GM23338 (cell line): Measurements from ENCODE around the gene FTO. TPM values are rescaled to one million over a fixed set of nuclear protein-coding genes. Genes with fewer than 3 reads are reported as not detected.

Experiments
- ATAC-seq: fragments of 200-7000 bp; cut with Tn5 transposase; 3 replicates; pipeline ENCODE4 v1.9.1; 2020
- DNase-seq: peaks from one replicate; pipeline ENCODE4 v3.0.0-alpha.2; 2015; ENCODE audit warnings: low spot score
- H2AFZ ChIP-seq: fragments of 200-600 bp; sonication (generic); 2 replicates; pipeline ENCODE4 v1.8.0; 2016; ENCODE audit warnings: antibody characterized with exemption, mild to moderate bottlenecking, moderate library complexity
- H3F3A ChIP-seq: fragments of 200-600 bp; sonication (generic); replicated peaks from 2 replicates; pipeline ENCODE4 v1.8.0; 2017; ENCODE audit warnings: antibody characterized with exemption, mixed run types, low read depth
- H3K27ac ChIP-seq: fragments of 200-600 bp; sonication (generic); 2 replicates; pipeline ENCODE4 v1.6.1; 2016; ENCODE audit warnings: low read depth
- H3K27me3 ChIP-seq: fragments of 200-600 bp; sonication (generic); 2 replicates; pipeline ENCODE4 v1.8.0; 2016; ENCODE audit warnings: mild to moderate bottlenecking, mixed run types, moderate library complexity; ENCODE audit not compliant: insufficient read depth
- H3K36me3 ChIP-seq: fragments of 200-600 bp; sonication (generic); 2 replicates; pipeline ENCODE4 v1.8.0; 2016; ENCODE audit warnings: mild to moderate bottlenecking; ENCODE audit not compliant: insufficient read depth
- H3K4me1 ChIP-seq: fragments of 200-600 bp; sonication (generic); 2 replicates; pipeline ENCODE4 v1.8.0; 2016; ENCODE audit warnings: mild to moderate bottlenecking, moderate library complexity; ENCODE audit not compliant: insufficient read depth
- H3K4me2 ChIP-seq: fragments of 200-600 bp; sonication (generic); 2 replicates; pipeline ENCODE4 v1.7.1; 2017; ENCODE audit warnings: mixed run types
- H3K4me3 ChIP-seq: fragments of 200-600 bp; sonication (generic); 2 replicates; pipeline ENCODE4 v1.6.1; 2016; ENCODE audit warnings: mixed run types
- H3K79me2 ChIP-seq: fragments of 200-600 bp; sonication (generic); replicated peaks from 2 replicates; pipeline ENCODE4 v1.8.0; 2017; ENCODE audit warnings: mild to moderate bottlenecking; ENCODE audit not compliant: insufficient read depth
- H3K9me2 ChIP-seq: fragments of 200-600 bp; sonication (generic); 2 replicates; pipeline ENCODE4 v1.8.0; 2017; ENCODE audit not compliant: insufficient read depth
- H4K20me1 ChIP-seq: fragments of 200-600 bp; sonication (generic); replicated peaks from 2 replicates; pipeline ENCODE4 v1.8.0; 2017; ENCODE audit warnings: mild to moderate bottlenecking; ENCODE audit not compliant: insufficient read depth
- H3K27ac Mint-ChIP-seq: 2 replicates; pipeline ENCODE4 v1.8.0; 2020; ENCODE audit warnings: inconsistent platforms, mild to moderate bottlenecking, moderate library complexity, mixed read lengths
- H3K27me3 Mint-ChIP-seq: 3 replicates; pipeline ENCODE4 v1.8.0; 2022; ENCODE audit warnings: low read depth, mild to moderate bottlenecking, moderate library complexity, mixed read lengths, inconsistent platforms; ENCODE audit not compliant: insufficient read depth, poor library complexity
- H3K36me3 Mint-ChIP-seq: 3 replicates; pipeline ENCODE4 v1.8.0; 2021; ENCODE audit warnings: low read depth, mild to moderate bottlenecking, inconsistent platforms, moderate library complexity, mixed read lengths
- H3K4me1 Mint-ChIP-seq: 3 replicates; pipeline ENCODE4 v1.8.0; 2020; ENCODE audit warnings: mild to moderate bottlenecking, inconsistent platforms, mixed read lengths
- H3K4me3 Mint-ChIP-seq: 3 replicates; pipeline ENCODE4 v1.8.0; 2021; ENCODE audit warnings: moderate library complexity, mild to moderate bottlenecking, inconsistent platforms, mixed read lengths
- H3K9me3 Mint-ChIP-seq: 3 replicates; pipeline ENCODE4 v1.8.0; 2020; ENCODE audit warnings: moderate library complexity, mild to moderate bottlenecking, inconsistent platforms, mixed read lengths
- CTCF ChIP-seq, 2 experiments: fragments of 200-600 bp in 1 of 2; sonication (generic) in 1 of 2; conservative IDR thresholded peaks; 2 replicates each; pipeline versions ENCODE4 v1.5.1 to v1.6.1; 2016 to 2017; ENCODE audit warnings: antibody characterized with exemption in 2 of 2, low read depth in 2 of 2, mild to moderate bottlenecking in 2 of 2, moderate library complexity in 1 of 2
- EZH2 ChIP-seq: fragments of 200-600 bp; sonication (generic); IDR thresholded peaks from one replicate; pipeline ENCODE4 v1.8.0; 2017; ENCODE audit warnings: antibody characterized with exemption, mild to moderate bottlenecking, low read depth; ENCODE audit not compliant: unreplicated experiment
- EZH2phosphoT487 ChIP-seq: fragments of 200-600 bp; sonication (generic); IDR thresholded peaks from one replicate; pipeline ENCODE4 v1.8.1; 2018; ENCODE audit warnings: antibody characterized with exemption; ENCODE audit not compliant: unreplicated experiment
- JUNB ChIP-seq: IDR thresholded peaks from one replicate; pipeline ENCODE4 v1.6.1; 2016; ENCODE audit warnings: antibody characterized with exemption; ENCODE audit not compliant: unreplicated experiment
- NANOG ChIP-seq: IDR thresholded peaks from 2 replicates; pipeline ENCODE4 v1.6.1; 2016; ENCODE audit warnings: antibody characterized with exemption, borderline replicate concordance
- POLR2AphosphoS5 ChIP-seq: IDR thresholded peaks from 2 replicates; pipeline ENCODE4 v1.6.1; 2016; ENCODE audit warnings: antibody characterized with exemption, low read depth
- REST ChIP-seq: IDR thresholded peaks from one replicate; pipeline ENCODE4 v1.6.1; 2018; ENCODE audit warnings: antibody characterized with exemption; ENCODE audit not compliant: unreplicated experiment
- polyA plus RNA-seq: library from polyadenylated mRNA; unstranded; fragments of >200 nt; fragmentation: Nextera tagmentation; extraction: Ambion mirVana; gene quantifications from 2 replicates; pipeline ENCODE4 v1.2.1, GENCODE V29; 2016
- total RNA-seq: library from RNA; depleted of rRNA; stranded (reverse); fragments of >200 nt; shearing (Covaris generic); gene quantifications from 2 replicates; pipeline ENCODE4 v1.2.3, GENCODE V29; 2014
- TF ChIP-seq, protein P1 (sequence below): fragments of 250-450 bp; sonication (Bioruptor Pico); IDR thresholded peaks from 2 replicates; pipeline ENCODE4 v1.5.0; 2020; ENCODE audit warnings: mild to moderate bottlenecking, moderate library complexity

FTO gene
- total and polyA plus RNA-seq, 2 experiments from 2014 or later = 17.7 to 69.6 TPM

DNA sequence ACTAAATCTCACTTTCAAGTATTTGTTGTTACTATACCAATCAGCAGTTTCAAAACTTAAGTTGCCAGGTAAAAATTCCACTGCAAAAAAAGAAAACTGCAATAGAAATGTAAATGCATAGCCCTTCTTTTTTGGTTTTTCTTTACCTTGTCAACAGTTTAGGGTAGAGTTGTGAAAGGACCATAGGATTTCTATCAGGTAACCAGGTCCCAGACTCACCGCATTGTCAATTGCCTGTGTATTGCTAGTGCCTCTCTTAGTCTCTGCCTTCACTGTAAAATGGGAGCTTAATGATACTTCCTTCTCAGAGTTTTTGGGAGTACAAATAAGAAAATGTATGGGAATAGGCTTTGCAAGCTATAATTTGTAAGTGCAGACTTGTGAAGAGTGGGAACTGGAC lies 145.0 kb downstream of the FTO start:
- H4K20me1 ChIP-seq = no peaks in the 10 kb centered on the region
- no peak overlapping the region for H3K4me3 Mint-ChIP-seq
- no peaks in the 10 kb centered on the region for H3K27me3 ChIP-seq
- peaks cover 12% of the 10 kb centered on the region for H3K4me1 Mint-ChIP-seq
- peaks cover 4% of the 10 kb centered on the region; the same call in 2 of the 3 replicates for H3K36me3 Mint-ChIP-seq
- H3K27ac Mint-ChIP-seq = no peak overlapping the region
- no peaks in the 10 kb centered on the region; the same call in 1 of the 2 replicates for H3K36me3 ChIP-seq
- peaks cover 4% of the 10 kb centered on the region for H3K27me3 Mint-ChIP-seq
- TF ChIP-seq EZH2phosphoT487 (no peak), POLR2AphosphoS5 (no peak), NANOG (no peak), EZH2 (no peak), JUNB (no peak), REST (no peak), CTCF (conservative IDR thresholded peaks at IDR 0.05; ENCODE audit: low read depth in 2 of 2) (no peak)
- TF ChIP-seq, protein P1, sequence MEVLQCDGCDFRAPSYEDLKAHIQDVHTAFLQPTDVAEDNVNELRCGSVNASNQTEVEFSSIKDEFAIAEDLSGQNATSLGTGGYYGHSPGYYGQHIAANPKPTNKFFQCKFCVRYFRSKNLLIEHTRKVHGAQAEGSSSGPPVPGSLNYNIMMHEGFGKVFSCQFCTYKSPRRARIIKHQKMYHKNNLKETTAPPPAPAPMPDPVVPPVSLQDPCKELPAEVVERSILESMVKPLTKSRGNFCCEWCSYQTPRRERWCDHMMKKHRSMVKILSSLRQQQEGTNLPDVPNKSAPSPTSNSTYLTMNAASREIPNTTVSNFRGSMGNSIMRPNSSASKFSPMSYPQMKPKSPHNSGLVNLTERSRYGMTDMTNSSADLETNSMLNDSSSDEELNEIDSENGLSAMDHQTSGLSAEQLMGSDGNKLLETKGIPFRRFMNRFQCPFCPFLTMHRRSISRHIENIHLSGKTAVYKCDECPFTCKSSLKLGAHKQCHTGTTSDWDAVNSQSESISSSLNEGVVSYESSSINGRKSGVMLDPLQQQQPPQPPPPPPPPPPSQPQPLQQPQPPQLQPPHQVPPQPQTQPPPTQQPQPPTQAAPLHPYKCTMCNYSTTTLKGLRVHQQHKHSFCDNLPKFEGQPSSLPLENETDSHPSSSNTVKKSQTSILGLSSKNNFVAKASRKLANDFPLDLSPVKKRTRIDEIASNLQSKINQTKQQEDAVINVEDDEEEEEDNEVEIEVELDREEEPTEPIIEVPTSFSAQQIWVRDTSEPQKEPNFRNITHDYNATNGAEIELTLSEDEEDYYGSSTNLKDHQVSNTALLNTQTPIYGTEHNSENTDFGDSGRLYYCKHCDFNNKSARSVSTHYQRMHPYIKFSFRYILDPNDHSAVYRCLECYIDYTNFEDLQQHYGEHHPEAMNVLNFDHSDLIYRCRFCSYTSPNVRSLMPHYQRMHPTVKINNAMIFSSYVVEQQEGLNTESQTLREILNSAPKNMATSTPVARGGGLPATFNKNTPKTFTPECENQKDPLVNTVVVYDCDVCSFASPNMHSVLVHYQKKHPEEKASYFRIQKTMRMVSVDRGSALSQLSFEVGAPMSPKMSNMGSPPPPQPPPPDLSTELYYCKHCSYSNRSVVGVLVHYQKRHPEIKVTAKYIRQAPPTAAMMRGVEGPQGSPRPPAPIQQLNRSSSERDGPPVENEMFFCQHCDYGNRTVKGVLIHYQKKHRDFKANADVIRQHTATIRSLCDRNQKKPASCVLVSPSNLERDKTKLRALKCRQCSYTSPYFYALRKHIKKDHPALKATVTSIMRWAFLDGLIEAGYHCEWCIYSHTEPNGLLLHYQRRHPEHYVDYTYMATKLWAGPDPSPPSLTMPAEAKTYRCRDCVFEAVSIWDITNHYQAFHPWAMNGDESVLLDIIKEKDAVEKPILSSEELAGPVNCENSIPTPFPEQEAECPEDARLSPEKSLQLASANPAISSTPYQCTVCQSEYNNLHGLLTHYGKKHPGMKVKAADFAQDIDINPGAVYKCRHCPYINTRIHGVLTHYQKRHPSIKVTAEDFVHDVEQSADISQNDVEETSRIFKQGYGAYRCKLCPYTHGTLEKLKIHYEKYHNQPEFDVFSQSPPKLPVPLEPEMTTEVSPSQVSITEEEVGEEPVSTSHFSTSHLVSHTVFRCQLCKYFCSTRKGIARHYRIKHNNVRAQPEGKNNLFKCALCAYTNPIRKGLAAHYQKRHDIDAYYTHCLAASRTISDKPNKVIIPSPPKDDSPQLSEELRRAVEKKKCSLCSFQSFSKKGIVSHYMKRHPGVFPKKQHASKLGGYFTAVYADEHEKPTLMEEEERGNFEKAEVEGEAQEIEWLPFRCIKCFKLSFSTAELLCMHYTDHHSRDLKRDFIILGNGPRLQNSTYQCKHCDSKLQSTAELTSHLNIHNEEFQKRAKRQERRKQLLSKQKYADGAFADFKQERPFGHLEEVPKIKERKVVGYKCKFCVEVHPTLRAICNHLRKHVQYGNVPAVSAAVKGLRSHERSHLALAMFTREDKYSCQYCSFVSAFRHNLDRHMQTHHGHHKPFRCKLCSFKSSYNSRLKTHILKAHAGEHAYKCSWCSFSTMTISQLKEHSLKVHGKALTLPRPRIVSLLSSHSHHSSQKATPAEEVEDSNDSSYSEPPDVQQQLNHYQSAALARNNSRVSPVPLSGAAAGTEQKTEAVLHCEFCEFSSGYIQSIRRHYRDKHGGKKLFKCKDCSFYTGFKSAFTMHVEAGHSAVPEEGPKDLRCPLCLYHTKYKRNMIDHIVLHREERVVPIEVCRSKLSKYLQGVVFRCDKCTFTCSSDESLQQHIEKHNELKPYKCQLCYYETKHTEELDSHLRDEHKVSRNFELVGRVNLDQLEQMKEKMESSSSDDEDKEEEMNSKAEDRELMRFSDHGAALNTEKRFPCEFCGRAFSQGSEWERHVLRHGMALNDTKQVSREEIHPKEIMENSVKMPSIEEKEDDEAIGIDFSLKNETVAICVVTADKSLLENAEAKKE (CRISPR knock-in tag) = no peak
- no peak overlapping the region for H2AFZ ChIP-seq
- DNase-seq (no peak), ATAC-seq (peak; percentile 55)
- no peak overlapping the region for H3K4me3 ChIP-seq
- peaks cover 17% of the 10 kb centered on the region for H3K4me1 ChIP-seq
- no peaks in the 10 kb centered on the region for H3K79me2 ChIP-seq
- 0 out of 2 replicates have a peak, but pooled peaks cover 3% of the 10 kb centered on the region for H3K9me2 ChIP-seq
- 0 out of 2 replicates have a peak overlapping the region, but pooled peaks have one; percentile 65 for H3K27ac ChIP-seq
- H3K4me2 ChIP-seq = peak overlapping the region; percentile 63
- no peaks in the 10 kb centered on the region for H3K9me3 Mint-ChIP-seq
- no peaks in the 10 kb centered on the region for H3F3A ChIP-seq
